SK-N-MC (cell line): ENCODE data around the gene BGN.

Experiments
- EZH2 ChIP-seq: fragments of 200-600 bp; sonication (generic); IDR thresholded peaks from one replicate; pipeline ENCODE4 v1.6.1; 2017; ENCODE audit warnings: antibody characterized with exemption
- POLR2AphosphoS5 ChIP-seq: IDR thresholded peaks from 2 replicates; pipeline ENCODE4 v1.6.1; 2012; ENCODE audit warnings: mild to moderate bottlenecking, low read depth, low read length, borderline replicate concordance

GRCh38 chrX:153445856-153446635 lies 48.7 kb upstream of the BGN start, which contains the start of gene TREX2:
- no peak for TF ChIP-seq POLR2AphosphoS5
- TF ChIP-seq EZH2 = no peak
